ENCODE measurements around the gene ERCC6L. TPM values are rescaled to one million over a fixed set of nuclear protein-coding genes. Genes with fewer than 3 reads are reported as not detected.
"Not testable (repeated sequence)": the region's sequence is repeated elsewhere in the genome, so short reads cannot be mapped to it uniquely, and the experiment has no call there.

ERCC6L gene
- total and polyA plus RNA-seq, 2 donors (not counting 1 experiment from before 2014, with no cell fraction given), result 0.34 to 0.61 TPM

GRCh38 chrX:72180539-72180938 is 58.3 kb downstream of the ERCC6L start:
- no peaks in the 10 kb centered on the region for H3K36me3 ChIP-seq (replicated peaks in 1 of 2; ENCODE audit: control extremely low read depth in 1 of 2, control insufficient read depth in 1 of 2, extremely low read depth in 1 of 2, insufficient read depth in 2 of 2, low read length in 1 of 2)
- peaks cover 30% of the 10 kb centered on the region for H3K79me2 ChIP-seq (ENCODE audit: control insufficient read depth, insufficient read depth, low read length)
- no peak for DNase-seq
- no peaks in the 10 kb centered on the region for H3K9me3 ChIP-seq (ENCODE audit: control extremely low read depth in 1 of 3, control insufficient read depth in 2 of 3, insufficient read depth in 1 of 3, low read length in 2 of 3)
- H3K4me3 Mint-ChIP-seq, result no peak overlapping the region
- intact Hi-C loops (cut with micrococcal nuclease), result loop anchor here (2.0 kb wide), 1 partner anchor 96 kb away; the partner anchor contains the start of gene RPS4X
- H3K4me3 ChIP-seq (ENCODE audit: control extremely low read depth in 1 of 5, extremely low read depth in 1 of 5, insufficient read depth in 1 of 5, low read depth in 2 of 5, low read length in 4 of 5), result peak overlapping the region; percentile 44 to 84 (median 74)
- no peak overlapping the region for H3K27ac Mint-ChIP-seq
- peak overlapping the region; percentile 68 to 79 for H3K27ac ChIP-seq (ENCODE audit: low read length in 2 of 2)
- no peak for ATAC-seq (ENCODE audit: low read depth)
- no peak for TF ChIP-seq CTCF (IDR thresholded peaks at IDR 0.05)
- TF ChIP-seq EZH2 (IDR thresholded peaks at IDR 0.05; ENCODE audit: borderline replicate concordance, insufficient read depth, low read depth, low read length, poor library complexity, severe bottlenecking), result no peak
- no peaks in the 10 kb centered on the region for H3K27me3 ChIP-seq (replicated peaks in 1 of 4; ENCODE audit: control extremely low read depth in 1 of 4, control insufficient read depth in 3 of 4, insufficient read depth in 4 of 4, low read length in 3 of 4)
- H3K4me1 Mint-ChIP-seq, result peaks cover 14% of the 10 kb centered on the region
- peaks cover 4% of the 10 kb centered on the region for H4K20me1 ChIP-seq (ENCODE audit: control insufficient read depth, insufficient read depth, low read length, poor library complexity, severe bottlenecking)
- peak overlapping the region; percentile 62 for H3K4me2 ChIP-seq (replicated peaks; ENCODE audit: low read depth, low read length, poor library complexity, severe bottlenecking)
- CTCF ChIA-PET, result interaction anchor here (1.1 to 2.1 kb wide), 5 partner anchors 49 to 162 kb away, joined by 3 to 9 read pairs (median 4); partner anchors contain the start of genes RPS4X and RTL5
- WGBS (ENCODE audit: insufficient coverage), result no CpG with 5 or more reads among the region's 1 CpG
- H3K9me3 Mint-ChIP-seq (ENCODE audit: insufficient read depth), result no peaks in the 10 kb centered on the region
- peak overlapping the region; percentile 79 for H2AFZ ChIP-seq (ENCODE audit: insufficient read depth, low read depth, low read length, poor library complexity, severe bottlenecking)
- H3K27me3 Mint-ChIP-seq, result no peaks in the 10 kb centered on the region
- POLR2A ChIA-PET, result interaction anchor here (0.9 to 2.1 kb wide), 4 partner anchors 39 to 97 kb away, joined by 5 to 16 read pairs (median 10); partner anchors contain the start of genes RPS4X and RTL5
- H3K9ac ChIP-seq (ENCODE audit: low read length), result peak overlapping the region; percentile 77
- peaks cover 14 to 17% of the 10 kb centered on the region in 2 donors for H3K4me1 ChIP-seq (ENCODE audit: control insufficient read depth in 2 of 2, insufficient read depth in 2 of 2, low read length in 2 of 2)

- intact Hi-C loops (cut with micrococcal nuclease), result no loop called here
- Mint-ChIP-seq H3K4me1 (peaks cover 8% of the 10 kb centered on the region), H3K27ac (no peak overlapping the region), H3K9me3 (ENCODE audit: insufficient read depth) (no peaks in the 10 kb centered on the region), H3K27me3 (no peaks in the 10 kb centered on the region), H3K4me3 (no peak overlapping the region)
- Histone ChIP-seq H3K9ac (ENCODE audit: low read length) (no peak overlapping the region), H3K27me3 (replicated peaks in 1 of 4; ENCODE audit: control extremely low read depth in 1 of 4, control insufficient read depth in 3 of 4, insufficient read depth in 4 of 4, low read length in 3 of 4) (no peaks in the 10 kb centered on the region), H3K79me2 (ENCODE audit: control insufficient read depth, insufficient read depth, low read length) (peaks cover 4% of the 10 kb centered on the region), H2AFZ (ENCODE audit: insufficient read depth, low read depth, low read length, poor library complexity, severe bottlenecking) (no peak overlapping the region), H3K9me3 (ENCODE audit: control extremely low read depth in 1 of 3, control insufficient read depth in 2 of 3, insufficient read depth in 1 of 3, low read length in 2 of 3) (no peaks in the 10 kb centered on the region), H4K20me1 (ENCODE audit: control insufficient read depth, insufficient read depth, low read length, poor library complexity, severe bottlenecking) (no peaks in the 10 kb centered on the region), H3K4me3 (ENCODE audit: control extremely low read depth in 1 of 5, extremely low read depth in 1 of 5, insufficient read depth in 1 of 5, low read depth in 2 of 5, low read length in 4 of 5) (no peak overlapping the region), H3K4me2 (replicated peaks; ENCODE audit: low read depth, low read length, poor library complexity, severe bottlenecking) (no peak overlapping the region), H3K27ac (ENCODE audit: low read length in 2 of 2) (no peak overlapping the region), H3K4me1 (ENCODE audit: control insufficient read depth in 2 of 2, insufficient read depth in 2 of 2, low read length in 2 of 2) (peaks cover 4 to 6% of the 10 kb centered on the region in 2 donors), H3K36me3 (replicated peaks in 1 of 2; ENCODE audit: control extremely low read depth in 1 of 2, control insufficient read depth in 1 of 2, extremely low read depth in 1 of 2, insufficient read depth in 2 of 2, low read length in 1 of 2) (no peaks in the 10 kb centered on the region)
- DNase-seq (no peak), ATAC-seq (ENCODE audit: low read depth) (no peak)
- ChIA-PET POLR2A (no interaction called here), CTCF (no interaction called here)
- no peak for TF ChIP-seq CTCF (IDR thresholded peaks at IDR 0.05)
- no peak for TF ChIP-seq EZH2 (IDR thresholded peaks at IDR 0.05; ENCODE audit: borderline replicate concordance, insufficient read depth, low read depth, low read length, poor library complexity, severe bottlenecking)
- WGBS (ENCODE audit: insufficient coverage), result no CpG with 5 or more reads among the region's 2 CpGs
Measured at GRCh38 chrX:72176981-72177380, 61.8 kb downstream of the ERCC6L start.

DNA sequence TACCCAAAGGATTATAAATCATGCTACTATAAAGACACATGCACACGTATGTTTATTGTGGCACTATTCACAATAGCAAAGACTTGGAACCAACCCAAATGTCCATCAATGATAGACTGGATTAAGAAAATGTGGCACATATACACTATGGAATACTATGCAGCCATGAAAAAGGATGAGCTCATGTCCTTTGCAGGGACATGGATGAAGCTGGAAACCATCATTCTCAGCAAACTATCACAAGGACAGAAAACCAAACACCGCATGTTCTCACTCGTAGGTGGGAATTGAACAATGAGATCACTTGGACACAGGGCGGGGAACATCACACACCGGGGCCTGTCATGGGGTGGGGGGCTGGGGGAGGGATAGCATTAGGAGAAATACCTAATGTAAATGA is 62.5 kb downstream of the ERCC6L start:
- DNase-seq; H3K27me3 ChIP-seq (replicated peaks in 1 of 4; ENCODE audit: control extremely low read depth in 1 of 4, control insufficient read depth in 3 of 4, insufficient read depth in 4 of 4, low read length in 3 of 4); POLR2A ChIA-PET; H3K4me3 Mint-ChIP-seq; H3K27me3 Mint-ChIP-seq; H4K20me1 ChIP-seq (ENCODE audit: control insufficient read depth, insufficient read depth, low read length, poor library complexity, severe bottlenecking); H3K9me3 Mint-ChIP-seq (ENCODE audit: insufficient read depth); ATAC-seq (ENCODE audit: low read depth); H3K4me1 ChIP-seq (ENCODE audit: control insufficient read depth in 2 of 2, insufficient read depth in 2 of 2, low read length in 2 of 2); intact Hi-C loops (cut with micrococcal nuclease); H3K4me3 ChIP-seq (ENCODE audit: control extremely low read depth in 1 of 5, extremely low read depth in 1 of 5, insufficient read depth in 1 of 5, low read depth in 2 of 5, low read length in 4 of 5); H3K27ac Mint-ChIP-seq; CTCF ChIA-PET; H3K79me2 ChIP-seq (ENCODE audit: control insufficient read depth, insufficient read depth, low read length); H3K4me2 ChIP-seq (replicated peaks; ENCODE audit: low read depth, low read length, poor library complexity, severe bottlenecking); H2AFZ ChIP-seq (ENCODE audit: insufficient read depth, low read depth, low read length, poor library complexity, severe bottlenecking); H3K36me3 ChIP-seq (replicated peaks in 1 of 2; ENCODE audit: control extremely low read depth in 1 of 2, control insufficient read depth in 1 of 2, extremely low read depth in 1 of 2, insufficient read depth in 2 of 2, low read length in 1 of 2); H3K4me1 Mint-ChIP-seq; H3K9me3 ChIP-seq (ENCODE audit: control extremely low read depth in 1 of 3, control insufficient read depth in 2 of 3, insufficient read depth in 1 of 3, low read length in 2 of 3); H3K9ac ChIP-seq (ENCODE audit: low read length); H3K27ac ChIP-seq (ENCODE audit: low read length in 2 of 2): not testable (repeated sequence)
- no CpG with 5 or more reads among the region's 5 CpGs for WGBS (ENCODE audit: insufficient coverage)
